ENCODE results near the gene BCAP29. TPM values are rescaled to one million over a fixed set of nuclear protein-coding genes. Genes with fewer than 3 reads are reported as not detected.

The BCAP29 gene
- total RNA-seq, 1 donor from 2014 or later: 62.2 TPM

GRCh38 chr7:107579554-107579884, 527 bp upstream of the BCAP29 start:
- no peak for TF ChIP-seq CTCF (IDR thresholded peaks at IDR 0.05; ENCODE audit: insufficient read depth, low read length, poor library complexity, severe bottlenecking)
- H3K4me3 ChIP-seq (ENCODE audit: low read depth, low read length): peak overlapping the region; percentile 80

GRCh38 chr7:107580716-107581383, 804 bp downstream of the BCAP29 start:
- TF ChIP-seq CTCF (IDR thresholded peaks at IDR 0.05; ENCODE audit: insufficient read depth, low read length, poor library complexity, severe bottlenecking): no peak
- Histone ChIP-seq H3K27me3 (ENCODE audit: control insufficient read depth, insufficient read depth, low read length) (no peaks in the 10 kb centered on the region), H3K4me3 (ENCODE audit: low read depth, low read length) (peak overlapping the region; percentile 80), H3K36me3 (ENCODE audit: control insufficient read depth, insufficient read depth, low read length) (no peaks in the 10 kb centered on the region)
- DNase-seq (ENCODE audit: low read depth): no peak

More at GRCh38 chr7:107579554-107579884, 527 bp upstream of the BCAP29 start:
- no peak for DNase-seq (ENCODE audit: low read depth)
- no peaks in the 10 kb centered on the region for H3K36me3 ChIP-seq (ENCODE audit: control insufficient read depth, insufficient read depth, low read length)
- H3K27me3 ChIP-seq (ENCODE audit: control insufficient read depth, insufficient read depth, low read length): no peaks in the 10 kb centered on the region

GRCh38 chr7:107581387-107582013, 1.5 kb downstream of the BCAP29 start:
- H3K4me3 ChIP-seq (ENCODE audit: low read depth, low read length): no peak overlapping the region
- no peaks in the 10 kb centered on the region for H3K36me3 ChIP-seq (ENCODE audit: control insufficient read depth, insufficient read depth, low read length)
- H3K27me3 ChIP-seq (ENCODE audit: control insufficient read depth, insufficient read depth, low read length): no peaks in the 10 kb centered on the region
- no peak for DNase-seq (ENCODE audit: low read depth)
- no peak for TF ChIP-seq CTCF (IDR thresholded peaks at IDR 0.05; ENCODE audit: insufficient read depth, low read length, poor library complexity, severe bottlenecking)

GRCh38 chr7:107582875-107583274, 2.8 kb downstream of the BCAP29 start:
- no peak overlapping the region for H3K4me3 ChIP-seq (ENCODE audit: low read depth, low read length)
- DNase-seq (ENCODE audit: low read depth): no peak
- no peak for TF ChIP-seq CTCF (IDR thresholded peaks at IDR 0.05; ENCODE audit: insufficient read depth, low read length, poor library complexity, severe bottlenecking)
- no peaks in the 10 kb centered on the region for H3K27me3 ChIP-seq (ENCODE audit: control insufficient read depth, insufficient read depth, low read length)
- H3K36me3 ChIP-seq (ENCODE audit: control insufficient read depth, insufficient read depth, low read length): no peaks in the 10 kb centered on the region

- H3K36me3 ChIP-seq (ENCODE audit: control insufficient read depth, insufficient read depth, low read length): no peaks in the 10 kb centered on the region
- H3K4me3 ChIP-seq (ENCODE audit: low read depth, low read length): no peak overlapping the region
- TF ChIP-seq CTCF (IDR thresholded peaks at IDR 0.05; ENCODE audit: insufficient read depth, low read length, poor library complexity, severe bottlenecking): no peak
- no peaks in the 10 kb centered on the region for H3K27me3 ChIP-seq (ENCODE audit: control insufficient read depth, insufficient read depth, low read length)
- DNase-seq (ENCODE audit: low read depth): no peak
These were observed 4.7 kb downstream of the BCAP29 start for GRCh38 chr7:107584716-107585115.
